Neural cell (in vitro differentiated cells): ENCODE measurements around the gene POLE. TPM values are rescaled to one million over a fixed set of nuclear protein-coding genes. Genes with fewer than 3 reads are reported as not detected.

Experiments
- H2AFZ ChIP-seq: fragments of 200-600, 300-800 bp; sonication (generic), shearing (Covaris generic); 2 replicates; pipeline ENCODE4 v1.6.0; 2014; ENCODE audit warnings: low read depth, mild to moderate bottlenecking, antibody characterized with exemption, low read length, moderate library complexity
- H3F3A ChIP-seq: fragments of 200-600 bp; shearing (Covaris generic); 2 replicates; pipeline ENCODE4 v1.6.1; 2016; ENCODE audit warnings: mild to moderate bottlenecking, moderate library complexity, mixed read lengths, antibody characterized with exemption, low read length; ENCODE audit not compliant: insufficient read depth, poor library complexity, severe bottlenecking
- H3K27ac ChIP-seq: fragments of 200-600, 300-800 bp; sonication (generic), shearing (Covaris generic); 2 replicates; pipeline ENCODE4 v1.5.1; 2014; ENCODE audit warnings: mild to moderate bottlenecking, low read length, moderate library complexity
- H3K27me3 ChIP-seq: fragments of 300-800, 200-600 bp; sonication (generic), shearing (Covaris generic); 2 replicates; pipeline ENCODE4 v1.6.0; 2014; ENCODE audit warnings: mild to moderate bottlenecking, low read depth, low read length, moderate library complexity; ENCODE audit not compliant: insufficient read depth
- H3K36me3 ChIP-seq: fragments of 300-800, 200-600 bp; sonication (generic), shearing (Covaris generic); 2 replicates; pipeline ENCODE4 v1.5.1; 2014; ENCODE audit warnings: mild to moderate bottlenecking, antibody characterized with exemption, low read length, moderate library complexity; ENCODE audit not compliant: insufficient read depth
- H3K4me2 ChIP-seq: fragments of 300-800, 200-600 bp; sonication (generic), shearing (Covaris generic); 2 replicates; pipeline ENCODE4 v1.6.0; 2014; ENCODE audit warnings: mild to moderate bottlenecking, low read length
- H3K4me3 ChIP-seq: fragments of 300-800, 200-600 bp; sonication (generic), shearing (Covaris generic); 2 replicates; pipeline ENCODE4 v1.5.1; 2014; ENCODE audit warnings: mild to moderate bottlenecking, low read length, moderate library complexity
- H3K79me2 ChIP-seq: fragments of 200-600 bp; shearing (Covaris generic); replicated peaks from 2 replicates; pipeline ENCODE4 v1.6.0; 2014; ENCODE audit warnings: mild to moderate bottlenecking, low read length, moderate library complexity; ENCODE audit not compliant: insufficient read depth
- H3K9ac ChIP-seq: fragments of 300-800, 200-600 bp; sonication (generic), shearing (Covaris generic); 2 replicates; pipeline ENCODE4 v1.6.1; 2016; ENCODE audit warnings: mild to moderate bottlenecking, low read length, mixed read lengths
- H3K9me2 ChIP-seq: fragments of 200-600 bp; shearing (Covaris generic); 2 replicates; pipeline ENCODE4 v1.6.1; 2016; ENCODE audit warnings: mild to moderate bottlenecking, low read length, mixed read lengths; ENCODE audit not compliant: insufficient read depth
- H3K9me3 ChIP-seq: fragments of 200-600, 300-800 bp; sonication (generic), shearing (Covaris generic); 2 replicates; pipeline ENCODE4 v1.6.1; 2016; ENCODE audit warnings: mild to moderate bottlenecking, mixed run types, low read length, moderate library complexity, mixed read lengths
- H4K20me1 ChIP-seq: fragments of 200-600 bp; shearing (Covaris generic); 2 replicates; pipeline ENCODE4 v1.6.1; 2016; ENCODE audit warnings: mild to moderate bottlenecking, mixed run types; ENCODE audit not compliant: insufficient read depth
- CTCF ChIP-seq: fragments of 450-650 bp; IDR thresholded peaks from 2 replicates; pipeline ENCODE4 v1.5.1; 2014; ENCODE audit warnings: antibody characterized with exemption, mild to moderate bottlenecking, moderate library complexity; ENCODE audit not compliant: poor library complexity, severe bottlenecking
- EP300 ChIP-seq: fragments of 450-650 bp; conservative IDR thresholded peaks from 2 replicates; pipeline ENCODE4 v1.6.1; 2014; ENCODE audit warnings: antibody characterized with exemption, mild to moderate bottlenecking, moderate library complexity; ENCODE audit not compliant: poor library complexity, severe bottlenecking
- EZH2 ChIP-seq: fragments of 200-600, 300-800 bp; shearing (Covaris generic), sonication (generic); IDR thresholded peaks from 2 replicates; pipeline ENCODE4 v1.6.1; 2014; ENCODE audit warnings: antibody characterized with exemption, low read length, borderline replicate concordance, mild to moderate bottlenecking; ENCODE audit not compliant: insufficient read depth, poor library complexity, severe bottlenecking
- MXI1 ChIP-seq: fragments of 450-650 bp; conservative IDR thresholded peaks from 2 replicates; pipeline ENCODE4 v1.6.1; 2014; ENCODE audit warnings: antibody characterized with exemption, mild to moderate bottlenecking; ENCODE audit not compliant: poor library complexity, severe bottlenecking
- POLR2AphosphoS5 ChIP-seq: IDR thresholded peaks from 2 replicates; pipeline ENCODE4 v1.6.1; 2012
- RAD21 ChIP-seq: fragments of 450-650 bp; conservative IDR thresholded peaks from 2 replicates; pipeline ENCODE4 v1.6.1; 2014; ENCODE audit warnings: antibody characterized with exemption, mild to moderate bottlenecking, moderate library complexity
- REST ChIP-seq: IDR thresholded peaks from 2 replicates; pipeline ENCODE4 v1.6.1; 2012; ENCODE audit warnings: borderline replicate concordance
- SMC3 ChIP-seq: fragments of 450-650 bp; conservative IDR thresholded peaks from 2 replicates; pipeline ENCODE4 v1.6.1; 2014; ENCODE audit warnings: antibody characterized with exemption, mild to moderate bottlenecking, moderate library complexity; ENCODE audit not compliant: poor library complexity
- TAF1 ChIP-seq: IDR thresholded peaks from 2 replicates; pipeline ENCODE4 v1.6.1; 2012; ENCODE audit warnings: low read depth
- polyA minus RNA-seq: library from RNA; depleted of rRNA, polyadenylated mRNA; stranded (reverse); fragments of >200 nt; gene quantifications from 2 replicates; pipeline ENCODE4 v1.2.3, GENCODE V29; 2014
- polyA plus RNA-seq: library from polyadenylated mRNA; depleted of rRNA; stranded (reverse); fragments of >200 nt; gene quantifications from 2 replicates; pipeline ENCODE4 v1.2.3, GENCODE V29; 2014

The POLE gene
- 8.5 and 25.6 TPM in 2 replicates for polyA plus RNA-seq
- 25.2 and 28.0 TPM in 2 replicates for polyA minus RNA-seq

GRCh38 chr12:132687211-132688164, at the start of gene POLE, which contains the start of gene PXMP2:
Gene POLE (minus strand): TSS chr12:132687342. CDS start chr12:132687315, 27 bp downstream.
Gene PXMP2 (plus strand): TSS chr12:132687587. CDS start chr12:132687671, 84 bp downstream.
- Histone ChIP-seq H3K27ac (no peak within 1 kb of the TSS), H2AFZ (no peak within 1 kb of the TSS), H3K36me3 (no peaks in the 10 kb centered on the region), H3K27me3 (peaks cover 3% of the 10 kb centered on the region), H4K20me1 (no peaks in the 10 kb centered on the region), H3K4me3 (peak within 1 kb of the TSS; percentile 70), H3K79me2 (peaks cover 19% of the 10 kb centered on the region), H3K9me3 (no peaks in the 10 kb centered on the region), H3K4me2 (no peak within 1 kb of the TSS), H3K9me2 (no peaks in the 10 kb centered on the region), H3F3A (no peaks in the 10 kb centered on the region), H3K9ac (peak within 1 kb of the TSS; percentile 66)
- peak; percentile 63 for TF ChIP-seq POLR2AphosphoS5
- TF ChIP-seq EZH2 = no peak
- peak; percentile 98 for TF ChIP-seq MXI1
- TF ChIP-seq RAD21 = no peak
- peak; percentile 1 for TF ChIP-seq REST
- TF ChIP-seq SMC3 = peak; percentile 17
- no peak for TF ChIP-seq TAF1
- TF ChIP-seq CTCF = peak; percentile 28
- TF ChIP-seq EP300 = peak; percentile 64

- H3K9ac ChIP-seq = no peak overlapping the region
- H3K9me3 ChIP-seq = no peaks in the 10 kb centered on the region
- H3K36me3 ChIP-seq = peaks cover 6% of the 10 kb centered on the region
- no peaks in the 10 kb centered on the region for H3F3A ChIP-seq
- H3K27ac ChIP-seq = no peak overlapping the region
- H4K20me1 ChIP-seq = no peaks in the 10 kb centered on the region
- H3K9me2 ChIP-seq = no peaks in the 10 kb centered on the region
- H3K4me3 ChIP-seq = no peak overlapping the region
- TF ChIP-seq MXI1 (no peak), REST (no peak), EP300 (no peak), SMC3 (no peak), CTCF (no peak), RAD21 (no peak), EZH2 (no peak), TAF1 (no peak), POLR2AphosphoS5 (no peak)
- no peak overlapping the region for H3K4me2 ChIP-seq
- H3K27me3 ChIP-seq = no peaks in the 10 kb centered on the region
- H3K79me2 ChIP-seq = no peaks in the 10 kb centered on the region
- no peak overlapping the region for H2AFZ ChIP-seq
These were observed 49.8 kb upstream of the POLE start for GRCh38 chr12:132736913-132737312.
